Endodermal cell (in vitro differentiated cells): ENCODE data around the gene COL15A1. TPM values are rescaled to one million over a fixed set of nuclear protein-coding genes. Genes with fewer than 3 reads are reported as not detected.

Experiments
- DNase-seq: peaks from one replicate; pipeline ENCODE4 v3.0.0-alpha.2; 2017
- H3K27ac ChIP-seq: 2 replicates; pipeline ENCODE4 v1.5.1; 2013; ENCODE audit warnings: mild to moderate bottlenecking, low read depth, low read length, moderate library complexity
- H3K27me3 ChIP-seq: 2 replicates; pipeline ENCODE4 v1.6.1; 2013; ENCODE audit warnings: mild to moderate bottlenecking, low read length, moderate library complexity; ENCODE audit not compliant: insufficient read depth, control insufficient read depth, poor library complexity, severe bottlenecking
- H3K36me3 ChIP-seq: 2 replicates; pipeline ENCODE4 v1.7.0; 2013; ENCODE audit warnings: mild to moderate bottlenecking, low read length, moderate library complexity; ENCODE audit not compliant: control insufficient read depth, insufficient read depth
- H3K4me1 ChIP-seq: one replicate; pipeline ENCODE4 v1.7.0; 2013; ENCODE audit warnings: low read length; ENCODE audit not compliant: control insufficient read depth, insufficient read depth
- H3K4me3 ChIP-seq: 2 replicates; pipeline ENCODE4 v1.5.1; 2013; ENCODE audit warnings: mild to moderate bottlenecking, low read length, moderate library complexity
- H3K9ac ChIP-seq: 2 replicates; pipeline ENCODE4 v1.6.1; 2013; ENCODE audit warnings: mild to moderate bottlenecking, low read length, moderate library complexity; ENCODE audit not compliant: poor library complexity, severe bottlenecking; ENCODE audit errors: extremely low read depth
- H3K9me3 ChIP-seq: 2 replicates; pipeline ENCODE4 v1.6.1; 2013; ENCODE audit warnings: mild to moderate bottlenecking, low read length, moderate library complexity; ENCODE audit not compliant: control insufficient read depth
- H3K27ac Mint-ChIP-seq: 2 replicates; pipeline ENCODE4 v1.8.0; 2020; ENCODE audit warnings: mixed read lengths
- H3K27me3 Mint-ChIP-seq: 2 replicates; pipeline ENCODE4 v1.8.0; 2021; ENCODE audit warnings: mild to moderate bottlenecking, mixed read lengths; ENCODE audit not compliant: insufficient read depth
- H3K36me3 Mint-ChIP-seq: 2 replicates; pipeline ENCODE4 v1.8.0; 2020; ENCODE audit warnings: low read depth, mixed read lengths
- H3K4me1 Mint-ChIP-seq: 2 replicates; pipeline ENCODE4 v1.8.0; 2020; ENCODE audit warnings: mixed read lengths
- H3K4me3 Mint-ChIP-seq: 2 replicates; pipeline ENCODE4 v1.8.0; 2020; ENCODE audit warnings: mild to moderate bottlenecking, moderate library complexity, mixed read lengths
- H3K9me3 Mint-ChIP-seq: 2 replicates; pipeline ENCODE4 v1.8.0; 2020; ENCODE audit warnings: mild to moderate bottlenecking, mixed read lengths
- CTCF ChIP-seq: fragments of 200-600 bp; sonication (generic); conservative IDR thresholded peaks from 2 replicates; pipeline ENCODE4 v1.5.0; 2021; ENCODE audit warnings: antibody characterized with exemption, mild to moderate bottlenecking
- WGBS, 2 experiments: methylation state at CpG; one replicate each; pipeline versions ENCODE4 v1.1.5 to v1.1.7; 2013; ENCODE audit warnings: missing lambda C conversion rate in 2 of 2, mixed read lengths in 1 of 2; ENCODE audit not compliant: insufficient coverage in 1 of 2, insufficient read length in 1 of 2; 5-methylcytosine and 5-hydroxymethylcytosine counted together
- total RNA-seq, 2 donors: library from RNA; stranded (reverse); fragmentation: NEBNext Ultra II Directional in 1 of 2; extraction: Animal tissue kit (Norgen Biotek cat#: 25700) in 1 of 2; gene quantifications; 2 replicates in 1 of 2; 3 replicates in 1 of 2; pipeline ENCODE4 v1.2.1, GENCODE V29; 2021

COL15A1 gene
- total RNA-seq, 2 donors from 2014 or later, result 0.27 TPM; not detected in 1

GRCh38 chr9:98967680-98968079, 24.0 kb downstream of the COL15A1 start:
- WGBS, 2 experiments, result 85 to 89% methylated on average over 4 of the region's 4 CpGs
- no peak overlapping the region for H3K27ac Mint-ChIP-seq

GRCh38 chr9:98968601-98969337, 25.1 kb downstream of the COL15A1 start:
- DNase-seq, result peak; percentile 35
- TF ChIP-seq CTCF, result no peak
- H3K27ac Mint-ChIP-seq, result no peak overlapping the region

More at GRCh38 chr9:98967680-98968079, 24.0 kb downstream of the COL15A1 start:
- H3K4me3 Mint-ChIP-seq, result no peak overlapping the region
- no peak overlapping the region for H3K9ac ChIP-seq
- H3K4me3 ChIP-seq, result no peak overlapping the region
- peak; percentile 28 for DNase-seq
- no peaks in the 10 kb centered on the region for H3K9me3 ChIP-seq
- H3K27me3 ChIP-seq, result no peaks in the 10 kb centered on the region
- H3K27me3 Mint-ChIP-seq, result no peaks in the 10 kb centered on the region
- H3K27ac ChIP-seq, result no peak overlapping the region
- no peaks in the 10 kb centered on the region for H3K36me3 ChIP-seq
- H3K36me3 Mint-ChIP-seq, result no peaks in the 10 kb centered on the region
- TF ChIP-seq CTCF, result no peak
- no peaks in the 10 kb centered on the region for H3K4me1 ChIP-seq
- peaks cover 4% of the 10 kb centered on the region for H3K4me1 Mint-ChIP-seq
- no peaks in the 10 kb centered on the region for H3K9me3 Mint-ChIP-seq

GRCh38 chr9:98970532-98971041, 26.9 kb downstream of the COL15A1 start:
- WGBS, 2 experiments, result 90 to 95% methylated on average over 4 to 7 of the region's 7 CpGs
- Mint-ChIP-seq H3K9me3 (no peaks in the 10 kb centered on the region), H3K4me3 (no peak overlapping the region), H3K36me3 (no peaks in the 10 kb centered on the region), H3K27ac (no peak overlapping the region), H3K27me3 (peaks cover 22% of the 10 kb centered on the region), H3K4me1 (peaks cover 4% of the 10 kb centered on the region)
- peaks cover 14% of the 10 kb centered on the region for H3K27me3 ChIP-seq
- H3K4me3 ChIP-seq, result no peak overlapping the region
- H3K36me3 ChIP-seq, result no peaks in the 10 kb centered on the region
- no peak overlapping the region for H3K9ac ChIP-seq
- TF ChIP-seq CTCF, result no peak
- no peaks in the 10 kb centered on the region for H3K9me3 ChIP-seq
- H3K27ac ChIP-seq, result no peak overlapping the region
- peaks cover 5% of the 10 kb centered on the region for H3K4me1 ChIP-seq
- no peak for DNase-seq

More at GRCh38 chr9:98968601-98969337, 25.1 kb downstream of the COL15A1 start:
- H3K4me1 Mint-ChIP-seq, result peaks cover 4% of the 10 kb centered on the region
- H3K36me3 Mint-ChIP-seq, result no peaks in the 10 kb centered on the region
- 86 to 96% methylated on average over 6 of the region's 6 CpGs for WGBS, 2 experiments
- no peak overlapping the region for H3K27ac ChIP-seq
- no peak overlapping the region for H3K9ac ChIP-seq
- no peaks in the 10 kb centered on the region for H3K36me3 ChIP-seq
- no peaks in the 10 kb centered on the region for H3K27me3 ChIP-seq
- H3K4me3 Mint-ChIP-seq, result no peak overlapping the region
- H3K4me3 ChIP-seq, result no peak overlapping the region
- peaks cover 5% of the 10 kb centered on the region for H3K27me3 Mint-ChIP-seq
- no peaks in the 10 kb centered on the region for H3K9me3 ChIP-seq
- H3K9me3 Mint-ChIP-seq, result no peaks in the 10 kb centered on the region
- H3K4me1 ChIP-seq, result no peaks in the 10 kb centered on the region
